Thymus (tissue), 11 donors: ENCODE measurements around the gene KRTAP9-9. TPM values are rescaled to one million over a fixed set of nuclear protein-coding genes. Genes with fewer than 3 reads are reported as not detected.

ENCODE experiments used
- DNase-seq, 9 donors: peaks; one replicate each; pipeline ENCODE4 v3.0.0-alpha.2; 2013; ENCODE audit warnings: low spot score in 9 of 9, low read depth in 6 of 9, missing footprints in 1 of 9
- H3K27ac ChIP-seq, 2 donors: one replicate each; pipeline ENCODE4 v1.5.1; 2013; ENCODE audit warnings: control low read depth in 1 of 2, low read depth in 1 of 2, low read length in 1 of 2, mild to moderate bottlenecking in 1 of 2, moderate library complexity in 1 of 2
- H3K27me3 ChIP-seq, 2 donors: one replicate each; pipeline ENCODE4 v1.5.1; 2013; ENCODE audit warnings: low read length in 1 of 2; ENCODE audit not compliant: control insufficient read depth in 2 of 2, insufficient read depth in 1 of 2
- H3K36me3 ChIP-seq, 2 donors: one replicate each; pipeline ENCODE4 v1.5.1; 2013; ENCODE audit warnings: low read length in 1 of 2, mild to moderate bottlenecking in 1 of 2, moderate library complexity in 1 of 2; ENCODE audit not compliant: control insufficient read depth in 2 of 2, insufficient read depth in 2 of 2
- H3K4me1 ChIP-seq, 2 donors: one replicate each; pipeline ENCODE4 v1.5.1; 2013; ENCODE audit warnings: low read length in 2 of 2; ENCODE audit not compliant: control insufficient read depth in 2 of 2, insufficient read depth in 2 of 2
- H3K4me3 ChIP-seq, 2 donors: one replicate each; pipeline ENCODE4 v1.5.1; 2013; ENCODE audit warnings: low read length in 2 of 2, control low read depth in 1 of 2, mild to moderate bottlenecking in 1 of 2
- H3K9me3 ChIP-seq, 2 donors: one replicate each; pipeline ENCODE4 v1.5.1; 2013; ENCODE audit warnings: low read length in 1 of 2, mild to moderate bottlenecking in 1 of 2; ENCODE audit not compliant: control insufficient read depth in 2 of 2, insufficient read depth in 1 of 2
- WGBS: extraction: QIAGEN DNeasy Blood & Tissue Kit; methylation state at CpG from one replicate; pipeline ENCODE4 v1.1.7; 2013; 5-methylcytosine and 5-hydroxymethylcytosine counted together
- polyA plus RNA-seq: library from polyadenylated mRNA; stranded (reverse); fragments of 200-250 nt; gene quantifications from one replicate; pipeline ENCODE4 v1.2.3, GENCODE V29; 2013
- total RNA-seq: library from RNA; stranded (reverse); fragments of 120-200 nt; gene quantifications from one replicate; pipeline ENCODE4 v1.2.4, GENCODE V29; 2013
- donor health status: healthy.

The KRTAP9-9 gene
- total and polyA plus RNA-seq, 2 donors = 0.02 TPM; not detected in 1

DNA sequence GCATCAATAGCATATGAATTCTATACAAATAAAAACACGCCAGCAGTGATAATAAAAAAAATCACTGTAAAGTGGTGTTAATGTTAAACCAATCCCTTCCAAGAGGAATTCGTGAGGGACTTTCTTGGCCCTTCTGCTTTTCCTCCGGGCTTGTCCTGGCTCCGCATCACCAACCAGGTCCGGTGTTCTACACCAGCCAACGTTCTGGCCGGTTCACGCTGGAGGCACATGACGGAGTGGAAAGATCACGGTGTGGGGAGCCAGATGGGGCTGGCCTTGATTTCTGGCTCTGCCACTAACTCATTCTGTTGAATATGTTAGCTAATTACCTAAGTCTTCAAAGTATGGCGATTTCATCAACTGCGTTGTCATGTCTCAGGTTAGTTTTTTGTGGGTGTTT is 48.9 kb downstream of the KRTAP9-9 start:
- Histone ChIP-seq H3K4me3 (no peak overlapping the region), H3K4me1 (peaks cover 0 to 22% of the 10 kb centered on the region in 2 donors), H3K27ac (no peak overlapping the region), H3K27me3 (no peaks in the 10 kb centered on the region), H3K36me3 (no peaks in the 10 kb centered on the region), H3K9me3 (peaks cover 2 to 10% of the 10 kb centered on the region in 2 donors)
- WGBS = 89% methylated on average over 12 of the region's 12 CpGs
- no peak for DNase-seq

Other genes starting within 250 kb of the KRTAP9-9 start
Only the 30 nearest of the 40 such genes appear.
- gene KRTAP2-3, start 195.3 kb upstream of the KRTAP9-9 start, total RNA-seq = not detected
- gene KRTAP2-3, start 195.3 kb upstream of the KRTAP9-9 start, polyA plus RNA-seq = 0.18 TPM
- gene KRTAP2-4, start 189.5 kb upstream of the KRTAP9-9 start, total RNA-seq = not detected
- gene KRTAP2-4, start 189.5 kb upstream of the KRTAP9-9 start, polyA plus RNA-seq = not detected
- gene KRTAP4-7, start 171.2 kb upstream of the KRTAP9-9 start, total RNA-seq = not detected
- gene KRTAP4-7, start 171.2 kb upstream of the KRTAP9-9 start, polyA plus RNA-seq = not detected
- not detected for gene KRTAP4-8, start 157.2 kb upstream of the KRTAP9-9 start, total RNA-seq
- 0.02 TPM for gene KRTAP4-8, start 157.2 kb upstream of the KRTAP9-9 start, polyA plus RNA-seq
- not detected for gene KRTAP4-16, start 153.2 kb upstream of the KRTAP9-9 start, total RNA-seq
- not detected for gene KRTAP4-16, start 153.2 kb upstream of the KRTAP9-9 start, polyA plus RNA-seq
- gene KRTAP4-9, start 150.0 kb upstream of the KRTAP9-9 start, total RNA-seq = not detected
- not detected for gene KRTAP4-9, start 150.0 kb upstream of the KRTAP9-9 start, polyA plus RNA-seq
- not detected for gene KRTAP4-11, start 137.0 kb upstream of the KRTAP9-9 start, total RNA-seq
- not detected for gene KRTAP4-11, start 137.0 kb upstream of the KRTAP9-9 start, polyA plus RNA-seq
- gene KRTAP4-12, start 131.2 kb upstream of the KRTAP9-9 start, total RNA-seq = not detected
- gene KRTAP4-12, start 131.2 kb upstream of the KRTAP9-9 start, polyA plus RNA-seq = not detected
- not detected for gene KRTAP4-6, start 114.8 kb upstream of the KRTAP9-9 start, total RNA-seq
- gene KRTAP4-6, start 114.8 kb upstream of the KRTAP9-9 start, polyA plus RNA-seq = not detected
- not detected for gene KRTAP4-5, start 105.6 kb upstream of the KRTAP9-9 start, total RNA-seq
- not detected for gene KRTAP4-5, start 105.6 kb upstream of the KRTAP9-9 start, polyA plus RNA-seq
- not detected for gene KRTAP4-4, start 94.6 kb upstream of the KRTAP9-9 start, total RNA-seq
- not detected for gene KRTAP4-4, start 94.6 kb upstream of the KRTAP9-9 start, polyA plus RNA-seq
- gene KRTAP4-3, start 87.2 kb upstream of the KRTAP9-9 start, total RNA-seq = not detected
- gene KRTAP4-3, start 87.2 kb upstream of the KRTAP9-9 start, polyA plus RNA-seq = not detected
- gene KRTAP4-2, start 77.2 kb upstream of the KRTAP9-9 start, total RNA-seq = not detected
- gene KRTAP4-2, start 77.2 kb upstream of the KRTAP9-9 start, polyA plus RNA-seq = not detected
- not detected for gene KRTAP4-1, start 70.5 kb upstream of the KRTAP9-9 start, total RNA-seq
- not detected for gene KRTAP4-1, start 70.5 kb upstream of the KRTAP9-9 start, polyA plus RNA-seq
- gene KRTAP9-1, start 65.5 kb upstream of the KRTAP9-9 start, total RNA-seq = not detected
- gene KRTAP9-1, start 65.5 kb upstream of the KRTAP9-9 start, polyA plus RNA-seq = not detected
- gene KRTAP9-2, start 28.7 kb upstream of the KRTAP9-9 start, total RNA-seq = not detected
- gene KRTAP9-2, start 28.7 kb upstream of the KRTAP9-9 start, polyA plus RNA-seq = not detected
- not detected for gene KRTAP9-3, start 22.9 kb upstream of the KRTAP9-9 start, total RNA-seq
- gene KRTAP9-3, start 22.9 kb upstream of the KRTAP9-9 start, polyA plus RNA-seq = not detected
- not detected for gene KRTAP9-8, start 17.4 kb upstream of the KRTAP9-9 start, total RNA-seq
- gene KRTAP9-8, start 17.4 kb upstream of the KRTAP9-9 start, polyA plus RNA-seq = 0.09 TPM
- not detected for gene KRTAP9-4, start 5.7 kb upstream of the KRTAP9-9 start, total RNA-seq
- gene KRTAP9-4, start 5.7 kb upstream of the KRTAP9-9 start, polyA plus RNA-seq = 0.05 TPM
- gene KRTAP9-6, start 10.0 kb downstream of the KRTAP9-9 start, total RNA-seq = not detected
- gene KRTAP9-6, start 10.0 kb downstream of the KRTAP9-9 start, polyA plus RNA-seq = 0.02 TPM
- not detected for gene KRTAP9-7, start 20.3 kb downstream of the KRTAP9-9 start, total RNA-seq
- not detected for gene KRTAP9-7, start 20.3 kb downstream of the KRTAP9-9 start, polyA plus RNA-seq
- gene KRTAP29-1, start 47.5 kb downstream of the KRTAP9-9 start, total RNA-seq = not detected
- 0.23 TPM for gene KRTAP29-1, start 47.5 kb downstream of the KRTAP9-9 start, polyA plus RNA-seq
- gene KRTAP16-1, start 53.9 kb downstream of the KRTAP9-9 start, total RNA-seq = not detected
- gene KRTAP16-1, start 53.9 kb downstream of the KRTAP9-9 start, polyA plus RNA-seq = 0.07 TPM
- 0.09 TPM for gene KRTAP17-1, start 60.3 kb downstream of the KRTAP9-9 start, total RNA-seq
- gene KRTAP17-1, start 60.3 kb downstream of the KRTAP9-9 start, polyA plus RNA-seq = 0.11 TPM
- 0.66 TPM for gene KRT33A, start 95.4 kb downstream of the KRTAP9-9 start, total RNA-seq
- 1.4 TPM for gene KRT33A, start 95.4 kb downstream of the KRTAP9-9 start, polyA plus RNA-seq
- 1.7 TPM for gene KRT33B, start 114.4 kb downstream of the KRTAP9-9 start, total RNA-seq
- 6.1 TPM for gene KRT33B, start 114.4 kb downstream of the KRTAP9-9 start, polyA plus RNA-seq
- gene KRT34, start 126.9 kb downstream of the KRTAP9-9 start, total RNA-seq = 0.52 TPM
- gene KRT34, start 126.9 kb downstream of the KRTAP9-9 start, polyA plus RNA-seq = 1.5 TPM
- 1.9 TPM for gene KRT31, start 142.2 kb downstream of the KRTAP9-9 start, total RNA-seq
- gene KRT31, start 142.2 kb downstream of the KRTAP9-9 start, polyA plus RNA-seq = 6.4 TPM
- 0.19 TPM for gene KRT37, start 169.2 kb downstream of the KRTAP9-9 start, total RNA-seq
- 0.34 TPM for gene KRT37, start 169.2 kb downstream of the KRTAP9-9 start, polyA plus RNA-seq
- gene KRT38, start 185.6 kb downstream of the KRTAP9-9 start, total RNA-seq = 0.38 TPM
- 7.9 TPM for gene KRT38, start 185.6 kb downstream of the KRTAP9-9 start, polyA plus RNA-seq